Nephron progenitor cell (in vitro differentiated cells): ENCODE measurements around the gene MEGF9.

ENCODE experiments used
- DNase-seq: peaks from one replicate; pipeline ENCODE4 v3.0.0; 2021
- H3K27ac Mint-ChIP-seq: 2 replicates; pipeline ENCODE4 v1.8.0; 2021; ENCODE audit warnings: mild to moderate bottlenecking, moderate library complexity, mixed read lengths
- H3K27me3 Mint-ChIP-seq: 2 replicates; pipeline ENCODE4 v1.8.0; 2021; ENCODE audit warnings: mild to moderate bottlenecking, low read depth, mixed read lengths; ENCODE audit not compliant: poor library complexity
- H3K36me3 Mint-ChIP-seq: 2 replicates; pipeline ENCODE4 v1.8.0; 2021; ENCODE audit warnings: low read depth, mixed read lengths
- H3K4me1 Mint-ChIP-seq: 2 replicates; pipeline ENCODE4 v1.8.0; 2021; ENCODE audit warnings: mixed read lengths
- H3K4me3 Mint-ChIP-seq: 2 replicates; pipeline ENCODE4 v1.8.0; 2021; ENCODE audit warnings: mild to moderate bottlenecking, moderate library complexity, mixed read lengths
- H3K9me3 Mint-ChIP-seq: 2 replicates; pipeline ENCODE4 v1.8.0; 2021; ENCODE audit warnings: mild to moderate bottlenecking, moderate library complexity, mixed read lengths
- TF ChIP-seq, protein P1 (sequence below): fragments of 200-600 bp; sonication (generic); IDR thresholded peaks from 2 replicates; pipeline ENCODE4 v1.5.0; 2021; ENCODE audit warnings: antibody characterized with exemption

Gene MEGF9

DNA sequence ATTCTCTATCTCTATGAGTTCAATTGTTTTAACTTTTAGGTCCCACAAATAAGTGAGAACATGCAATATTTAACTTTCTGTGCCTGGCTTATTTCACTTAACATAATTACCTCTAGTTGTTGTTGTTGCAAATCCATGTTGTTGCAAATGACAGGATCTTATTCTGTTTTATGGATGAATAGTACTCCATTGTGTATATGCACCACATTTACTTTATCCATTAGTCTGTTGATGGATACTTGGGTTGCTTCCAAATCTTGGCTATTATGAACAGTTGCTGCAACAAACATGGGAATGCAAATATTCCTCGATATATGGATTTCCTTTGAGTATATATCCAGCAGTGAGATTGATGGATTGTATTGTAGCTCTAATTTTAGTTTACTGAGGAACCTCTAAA is 36.3 kb downstream of the MEGF9 start:
- Mint-ChIP-seq H3K4me1 (no peaks in the 10 kb centered on the region), H3K27me3 (peaks cover 3% of the 10 kb centered on the region), H3K27ac (no peak overlapping the region), H3K4me3 (no peak overlapping the region), H3K36me3 (peaks cover 6% of the 10 kb centered on the region), H3K9me3 (no peaks in the 10 kb centered on the region)
- TF ChIP-seq, protein P1, sequence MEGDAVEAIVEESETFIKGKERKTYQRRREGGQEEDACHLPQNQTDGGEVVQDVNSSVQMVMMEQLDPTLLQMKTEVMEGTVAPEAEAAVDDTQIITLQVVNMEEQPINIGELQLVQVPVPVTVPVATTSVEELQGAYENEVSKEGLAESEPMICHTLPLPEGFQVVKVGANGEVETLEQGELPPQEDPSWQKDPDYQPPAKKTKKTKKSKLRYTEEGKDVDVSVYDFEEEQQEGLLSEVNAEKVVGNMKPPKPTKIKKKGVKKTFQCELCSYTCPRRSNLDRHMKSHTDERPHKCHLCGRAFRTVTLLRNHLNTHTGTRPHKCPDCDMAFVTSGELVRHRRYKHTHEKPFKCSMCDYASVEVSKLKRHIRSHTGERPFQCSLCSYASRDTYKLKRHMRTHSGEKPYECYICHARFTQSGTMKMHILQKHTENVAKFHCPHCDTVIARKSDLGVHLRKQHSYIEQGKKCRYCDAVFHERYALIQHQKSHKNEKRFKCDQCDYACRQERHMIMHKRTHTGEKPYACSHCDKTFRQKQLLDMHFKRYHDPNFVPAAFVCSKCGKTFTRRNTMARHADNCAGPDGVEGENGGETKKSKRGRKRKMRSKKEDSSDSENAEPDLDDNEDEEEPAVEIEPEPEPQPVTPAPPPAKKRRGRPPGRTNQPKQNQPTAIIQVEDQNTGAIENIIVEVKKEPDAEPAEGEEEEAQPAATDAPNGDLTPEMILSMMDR = no peak
- no peak for DNase-seq

DNA sequence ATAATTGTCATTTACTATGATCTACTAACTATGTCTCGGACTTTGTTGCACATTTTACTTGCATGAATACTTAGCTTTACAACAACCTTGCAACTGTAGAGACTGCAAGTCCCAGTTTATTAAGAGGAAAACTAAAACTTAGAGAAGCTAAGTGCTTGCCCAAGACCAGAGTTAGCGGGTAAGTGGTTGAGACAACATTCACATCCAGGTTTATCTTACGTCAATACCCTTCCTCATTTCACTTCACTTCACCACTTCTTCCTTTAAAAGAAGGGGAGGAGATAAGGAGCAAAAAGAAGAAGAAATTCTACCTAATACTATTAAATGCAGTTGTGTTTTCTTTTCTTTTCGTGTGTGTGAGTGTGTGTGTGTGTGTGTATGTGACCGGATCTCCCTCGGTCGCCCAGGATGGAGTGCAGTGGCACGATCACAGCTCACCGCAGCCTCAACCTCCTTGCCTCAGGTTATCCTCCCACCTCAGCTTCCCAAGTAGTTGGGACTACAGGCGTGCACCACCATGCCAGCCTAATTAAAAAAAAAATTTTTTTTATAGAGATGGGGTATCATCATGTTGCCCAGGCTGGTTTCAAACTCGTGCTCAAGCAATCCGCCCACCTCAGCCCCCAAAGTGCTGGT is 37.4 kb downstream of the MEGF9 start:
- TF ChIP-seq, protein P1 = no peak
- H3K27ac Mint-ChIP-seq = no peak overlapping the region
- H3K4me1 Mint-ChIP-seq = no peaks in the 10 kb centered on the region
- H3K27me3 Mint-ChIP-seq = peaks cover 3% of the 10 kb centered on the region
- H3K4me3 Mint-ChIP-seq = no peak overlapping the region
- H3K9me3 Mint-ChIP-seq = no peaks in the 10 kb centered on the region
- DNase-seq = no peak
- peaks cover 6% of the 10 kb centered on the region for H3K36me3 Mint-ChIP-seq

DNA sequence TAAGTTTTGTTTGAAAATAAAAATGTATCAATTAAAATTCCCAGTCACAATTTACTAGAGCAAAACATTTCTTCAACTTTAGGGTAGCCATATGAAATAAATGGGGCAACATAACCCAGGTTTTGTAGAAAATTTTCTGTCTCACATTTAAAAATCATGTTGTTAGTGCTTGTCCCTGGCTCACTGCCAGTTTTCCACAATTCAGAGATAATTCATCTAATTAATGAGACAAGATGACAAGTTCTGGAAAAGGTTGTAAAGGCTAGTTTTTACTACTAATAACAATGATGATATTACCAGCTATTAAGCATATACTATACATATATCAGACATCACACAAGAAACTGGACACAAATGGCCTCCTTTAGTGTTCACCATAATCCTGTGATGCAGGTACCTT is 45.9 kb downstream of the MEGF9 start:
- H3K4me3 Mint-ChIP-seq = no peak overlapping the region
- DNase-seq = no peak
- no peak overlapping the region for H3K27ac Mint-ChIP-seq
- peaks cover 4% of the 10 kb centered on the region for H3K27me3 Mint-ChIP-seq
- peaks cover 1% of the 10 kb centered on the region for H3K4me1 Mint-ChIP-seq
- peaks cover 13% of the 10 kb centered on the region for H3K9me3 Mint-ChIP-seq
- H3K36me3 Mint-ChIP-seq = peaks cover 5% of the 10 kb centered on the region
- TF ChIP-seq, protein P1 = no peak

DNA sequence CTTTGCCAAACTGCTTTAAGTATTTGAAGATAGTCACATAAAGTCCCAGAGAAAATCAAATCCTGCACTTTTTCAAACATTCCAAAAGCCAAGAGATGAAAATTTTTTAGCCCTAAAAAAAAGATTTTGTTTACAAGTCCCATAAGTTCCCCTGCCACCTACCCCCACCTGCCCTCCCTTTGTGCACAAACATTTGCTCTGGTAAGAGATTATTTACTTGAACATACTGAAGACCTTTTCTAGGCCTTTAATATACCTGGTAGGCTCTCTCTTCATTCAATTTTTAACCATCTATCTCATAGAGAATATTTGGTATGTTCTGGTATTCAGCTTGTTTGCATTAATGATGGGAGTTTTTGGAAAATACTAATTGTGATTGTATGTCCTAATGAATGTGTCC is 50.3 kb downstream of the MEGF9 start:
- Mint-ChIP-seq H3K27me3 (peaks cover 3% of the 10 kb centered on the region), H3K4me3 (no peak overlapping the region)

DNA sequence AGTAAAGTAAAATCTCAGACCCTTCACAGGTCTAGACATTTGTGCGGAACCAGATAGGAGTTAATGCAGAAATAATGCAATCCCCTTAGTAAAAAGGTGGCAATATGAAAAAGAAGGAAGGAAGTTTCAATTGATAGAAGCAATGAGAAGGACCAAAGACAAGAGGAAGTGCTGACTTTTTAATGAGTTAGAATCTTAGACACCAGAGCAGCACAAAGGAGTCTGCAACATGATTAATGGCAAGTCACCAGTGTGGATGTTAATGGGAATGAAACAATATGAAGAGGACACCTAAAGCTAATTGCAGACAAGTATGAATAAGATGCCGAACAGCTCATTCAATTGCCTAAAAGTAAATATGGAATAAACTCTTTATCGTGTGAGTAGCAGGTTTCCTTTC is 50.9 kb downstream of the MEGF9 start:
- Mint-ChIP-seq H3K9me3 (peaks cover 13% of the 10 kb centered on the region), H3K27me3 (peaks cover 3% of the 10 kb centered on the region), H3K4me1 (peaks cover 9% of the 10 kb centered on the region), H3K36me3 (peaks cover 5% of the 10 kb centered on the region), H3K4me3 (no peak overlapping the region), H3K27ac (no peak overlapping the region)
- no peak for DNase-seq
- TF ChIP-seq, protein P1 = no peak

More for the DNA sequence above, 50.3 kb downstream of the MEGF9 start:
- Mint-ChIP-seq H3K27ac (no peak overlapping the region), H3K4me1 (peaks cover 9% of the 10 kb centered on the region), H3K9me3 (peaks cover 13% of the 10 kb centered on the region), H3K36me3 (peaks cover 5% of the 10 kb centered on the region)
- TF ChIP-seq, protein P1 = no peak
- DNase-seq = no peak

DNA sequence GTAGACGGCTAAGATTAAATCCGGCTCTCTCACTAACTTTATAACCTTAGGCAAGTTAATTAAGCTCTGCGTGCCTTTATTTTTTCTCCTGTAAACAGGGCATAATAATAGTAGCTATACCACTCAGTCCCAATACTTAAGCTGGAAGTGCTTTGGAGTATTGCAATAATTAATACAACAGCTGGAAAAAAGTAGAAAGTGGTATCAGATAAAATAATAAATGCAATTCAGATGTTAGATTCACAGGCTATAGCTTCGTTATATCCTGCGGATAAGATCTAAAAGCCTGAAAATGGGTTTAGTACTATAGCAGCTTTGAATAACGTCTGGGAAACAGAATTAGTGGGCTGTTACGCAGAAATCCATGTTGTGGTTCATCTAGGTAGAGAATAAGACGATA is 51.8 kb downstream of the MEGF9 start:
- no peak overlapping the region for H3K4me3 Mint-ChIP-seq
- TF ChIP-seq, protein P1 = no peak
- peaks cover 9% of the 10 kb centered on the region for H3K4me1 Mint-ChIP-seq
- H3K9me3 Mint-ChIP-seq = peaks cover 13% of the 10 kb centered on the region
- peaks cover 5% of the 10 kb centered on the region for H3K36me3 Mint-ChIP-seq
- peaks cover 3% of the 10 kb centered on the region for H3K27me3 Mint-ChIP-seq
- DNase-seq = no peak
- H3K27ac Mint-ChIP-seq = no peak overlapping the region
